Measurements from ENCODE around the gene CCDC88B. TPM values are rescaled to one million over a fixed set of nuclear protein-coding genes. Genes with fewer than 3 reads are reported as not detected.

CCDC88B gene
- total RNA-seq, 1 donor from 2014 or later, result 7.9 TPM

DNA sequence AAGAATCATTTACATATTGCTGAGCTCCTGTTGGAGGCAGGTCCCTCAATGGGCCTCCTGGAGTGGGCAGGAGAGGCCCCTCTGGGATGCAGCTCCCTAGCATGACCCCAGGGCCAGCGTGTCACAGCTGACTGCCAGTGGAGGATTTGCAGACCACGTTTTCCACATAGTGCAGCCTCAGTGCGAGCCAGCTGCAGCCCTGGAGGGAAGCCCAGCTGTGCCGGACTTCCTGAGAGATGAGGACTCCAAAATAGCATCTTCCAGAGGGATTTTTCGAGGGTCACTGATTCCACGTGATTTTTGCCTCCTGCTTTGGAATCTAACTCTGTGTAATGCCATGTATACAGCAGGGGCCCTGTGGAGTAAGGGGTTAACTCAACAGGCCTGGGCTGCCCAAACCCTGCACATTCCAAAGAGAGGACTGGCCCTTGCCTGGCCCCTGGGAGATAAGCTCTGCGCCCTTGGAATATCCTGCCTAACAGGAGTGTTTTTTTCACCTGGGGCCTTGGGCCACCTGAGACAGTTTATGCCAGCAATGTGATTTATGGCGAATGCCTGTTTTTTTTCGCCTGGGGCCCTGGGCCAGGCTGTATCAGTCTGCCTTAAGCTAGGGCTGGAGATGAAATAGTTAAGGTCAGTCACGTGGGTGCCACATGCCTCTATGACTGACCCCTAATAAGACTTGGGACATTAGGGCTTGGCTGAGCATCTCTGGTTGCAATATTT, 66.4 kb downstream of the CCDC88B start:
- no peaks in the 10 kb centered on the region for H3K36me3 ChIP-seq
- no peaks in the 10 kb centered on the region for H3K27me3 ChIP-seq
- H3K4me3 ChIP-seq, result no peak overlapping the region
- no peak overlapping the region for H3K27ac ChIP-seq
- intact Hi-C loops (cut with DNase I), result no loop called here
- DNase-seq (ENCODE audit: extremely low spot score in 2 of 2), result no peak
- H3K4me1 ChIP-seq, result peaks cover 7% of the 10 kb centered on the region
- no peaks in the 10 kb centered on the region for H3K9me3 ChIP-seq
- no peak for TF ChIP-seq POLR2AphosphoS5 (IDR thresholded peaks at IDR 0.05; ENCODE audit: insufficient read depth in 1 of 2, low read depth in 1 of 2)
- TF ChIP-seq POLR2A (IDR thresholded peaks at IDR 0.05), result no peak
- TF ChIP-seq, protein P1, sequence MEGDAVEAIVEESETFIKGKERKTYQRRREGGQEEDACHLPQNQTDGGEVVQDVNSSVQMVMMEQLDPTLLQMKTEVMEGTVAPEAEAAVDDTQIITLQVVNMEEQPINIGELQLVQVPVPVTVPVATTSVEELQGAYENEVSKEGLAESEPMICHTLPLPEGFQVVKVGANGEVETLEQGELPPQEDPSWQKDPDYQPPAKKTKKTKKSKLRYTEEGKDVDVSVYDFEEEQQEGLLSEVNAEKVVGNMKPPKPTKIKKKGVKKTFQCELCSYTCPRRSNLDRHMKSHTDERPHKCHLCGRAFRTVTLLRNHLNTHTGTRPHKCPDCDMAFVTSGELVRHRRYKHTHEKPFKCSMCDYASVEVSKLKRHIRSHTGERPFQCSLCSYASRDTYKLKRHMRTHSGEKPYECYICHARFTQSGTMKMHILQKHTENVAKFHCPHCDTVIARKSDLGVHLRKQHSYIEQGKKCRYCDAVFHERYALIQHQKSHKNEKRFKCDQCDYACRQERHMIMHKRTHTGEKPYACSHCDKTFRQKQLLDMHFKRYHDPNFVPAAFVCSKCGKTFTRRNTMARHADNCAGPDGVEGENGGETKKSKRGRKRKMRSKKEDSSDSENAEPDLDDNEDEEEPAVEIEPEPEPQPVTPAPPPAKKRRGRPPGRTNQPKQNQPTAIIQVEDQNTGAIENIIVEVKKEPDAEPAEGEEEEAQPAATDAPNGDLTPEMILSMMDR (IDR thresholded peaks at IDR 0.05), result no peak

MicroRNAs encoded within 50 kb of the gene (microRNA counts, 767-probe panel; counts per million panel counts)
- 238 to 261 counts per million in 2 donors for microRNA hsa-miR-1237

Small RNAs within 50 kb of the gene (microRNA-seq; reads per million reads assigned to microRNA genes)
- gene MIR1237 (ENCODE audit: borderline number of aligned reads, borderline replicate concordance) (1.9 reads per million), gene MIR7155 (ENCODE audit: borderline number of aligned reads, borderline replicate concordance) (not detected)

Small RNAs within 50 kb of the gene (small RNA-seq; reads per million reads assigned to genes)
- gene MIR1237, result not detected
- gene MIR7155, result not detected
- not detected for gene RF00019

Other genes starting within 250 kb of the CCDC88B start
- gene MACROD1, start 174.1 kb upstream of the CCDC88B start, total RNA-seq, result 61.4 TPM
- 91.3 TPM for gene STIP1, start 154.0 kb upstream of the CCDC88B start, total RNA-seq
- gene FERMT3, start 133.5 kb upstream of the CCDC88B start, total RNA-seq, result 24.3 TPM
- 27.7 TPM for gene TRPT1, start 114.0 kb upstream of the CCDC88B start, total RNA-seq
- 38.8 TPM for gene NUDT22, start 113.9 kb upstream of the CCDC88B start, total RNA-seq
- 43.7 TPM for gene DNAJC4, start 109.7 kb upstream of the CCDC88B start, total RNA-seq
- 44.9 TPM for gene VEGFB, start 105.6 kb upstream of the CCDC88B start, total RNA-seq
- 66.0 TPM for gene FKBP2, start 99.1 kb upstream of the CCDC88B start, total RNA-seq
- gene PPP1R14B, start 93.3 kb upstream of the CCDC88B start, total RNA-seq, result 85.2 TPM
- 33.1 TPM for gene PLCB3, start 88.7 kb upstream of the CCDC88B start, total RNA-seq
- 83.5 TPM for gene BAD, start 55.5 kb upstream of the CCDC88B start, total RNA-seq
- 20.6 TPM for gene GPR137, start 54.4 kb upstream of the CCDC88B start, total RNA-seq
- 0.98 TPM for gene KCNK4, start 48.9 kb upstream of the CCDC88B start, total RNA-seq
- gene CATSPERZ, start 39.8 kb upstream of the CCDC88B start, total RNA-seq, result not detected
- gene ESRRA, start 34.7 kb upstream of the CCDC88B start, total RNA-seq, result 44.4 TPM
- 195 TPM for gene TRMT112, start 22.6 kb upstream of the CCDC88B start, total RNA-seq
- gene PRDX5, start 22.1 kb upstream of the CCDC88B start, total RNA-seq, result 229 TPM
- 39.3 TPM for gene RPS6KA4, start 19.0 kb downstream of the CCDC88B start, total RNA-seq
- 0.25 TPM for gene SLC22A11, start 215.7 kb downstream of the CCDC88B start, total RNA-seq